Kidney (tissue), 14 donors: ENCODE measurements around the gene FARP1. TPM values are rescaled to one million over a fixed set of nuclear protein-coding genes. Genes with fewer than 3 reads are reported as not detected.

ENCODE experiments used
- DNase-seq, 5 donors: peaks; one replicate each; pipeline ENCODE4 v3.0.0-alpha.2; 2013 to 2020
- FAIRE-seq: peaks from 2 replicates; lab custom pipeline; 2012; peaks lifted over from hg19 to GRCh38; lab: Jason Lieb, UNC
- H3K27ac ChIP-seq, 2 donors: one replicate each; pipeline ENCODE4 v1.7.0; 2013; ENCODE audit warnings: low read depth in 2 of 2, low read length in 2 of 2, inconsistent platforms in 1 of 2
- H3K27me3 ChIP-seq: one replicate; pipeline ENCODE4 v1.7.1; 2013; ENCODE audit warnings: low read length, inconsistent platforms; ENCODE audit not compliant: control insufficient read depth, insufficient read depth
- H3K36me3 ChIP-seq, 3 donors: one replicate each; pipeline versions ENCODE4 v1.7.0 to v1.7.1; 2013; ENCODE audit warnings: low read length in 3 of 3, control low read depth in 1 of 3, inconsistent platforms in 1 of 3; ENCODE audit not compliant: insufficient read depth in 3 of 3, control insufficient read depth in 2 of 3
- H3K4me1 ChIP-seq, 3 donors: one replicate each; pipeline versions ENCODE4 v1.7.0 to v1.7.1; 2013; ENCODE audit warnings: low read length in 3 of 3, inconsistent platforms in 1 of 3, low read depth in 1 of 3; ENCODE audit not compliant: control insufficient read depth in 2 of 3, insufficient read depth in 2 of 3
- H3K4me3 ChIP-seq, 3 donors: one replicate each; pipeline versions ENCODE4 v1.7.0 to v1.8.1; 2013; ENCODE audit warnings: low read length in 3 of 3, control low read depth in 1 of 3, inconsistent platforms in 1 of 3
- H3K9ac ChIP-seq, 3 donors: one replicate each; pipeline versions ENCODE4 v1.7.0 to v1.7.1; 2013; ENCODE audit warnings: low read length in 3 of 3, control low read depth in 1 of 3, inconsistent platforms in 1 of 3
- H3K9me3 ChIP-seq, 3 donors: one replicate each; pipeline versions ENCODE4 v1.7.0 to v1.7.1; 2013; ENCODE audit warnings: low read length in 3 of 3, control low read depth in 1 of 3, inconsistent platforms in 1 of 3; ENCODE audit not compliant: control insufficient read depth in 2 of 3, insufficient read depth in 1 of 3
- CTCF ChIP-seq: IDR thresholded peaks from 3 replicates; pipeline ENCODE4 v1.5.1; 2012; ENCODE audit warnings: mild to moderate bottlenecking, moderate library complexity, borderline replicate concordance; ENCODE audit not compliant: insufficient read depth; ENCODE audit errors: extremely low read depth
- intact Hi-C: fragments of 100-400 bp; cut with DNase I; formaldehyde crosslinking; loops from one replicate; pipeline ENCODE4 v1.11.1; 2022
- polyA plus RNA-seq: library from polyadenylated mRNA; stranded (reverse); fragments of 350-450 nt; fragmentation: Illumina TruSeq; extraction: RNeasy Lipid Tissue Mini Kit (QIAGEN cat#74804); gene quantifications from one replicate; pipeline ENCODE4 v1.2.3, GENCODE V29; 2014; ENCODE audit warnings: low read depth, low replicate concordance; ENCODE audit not compliant: insufficient read depth
- total RNA-seq: library from RNA; stranded (reverse); fragmentation: NEBNext Ultra II Directional; extraction: Animal tissue kit (Norgen Biotek cat#: 25700); gene quantifications from one replicate; pipeline ENCODE4 v1.2.1, GENCODE V29; 2021
- donor health status: control.
- donor health status: control.
- donor health status: control.
- donor health status: control.
- donor health status: control.
- donor health status: DM: yes; HTN: yes; CAD: no.
- donor health status: Normal renal cell carcinoma (clear cell type).

Gene FARP1
- total and polyA plus RNA-seq, 2 donors from 2014 or later: 123 to 229 TPM

GRCh38 chr13:98307463-98308085, 164.7 kb downstream of the FARP1 start:
- H3K27me3 ChIP-seq: no peaks in the 10 kb centered on the region
- H3K36me3 ChIP-seq: no peaks in the 10 kb centered on the region
- H3K27ac ChIP-seq: peak overlapping the region; percentile 85 to 88
- H3K4me3 ChIP-seq: peak overlapping the region in 1 of 3 donors; percentile 36
- peak overlapping the region in 1 of 3 donors; percentile 54 for H3K9ac ChIP-seq
- H3K9me3 ChIP-seq: no peaks in the 10 kb centered on the region
- DNase-seq: peak in 4 of 5 donors; percentile 51 to 89 (median 74)
- no peak for TF ChIP-seq CTCF
- peaks cover 10 to 37% (median 23%) of the 10 kb centered on the region in 3 donors for H3K4me1 ChIP-seq
- FAIRE-seq: no peak
- intact Hi-C loops: no loop called here

GRCh38 chr13:98308086-98308911, 165.4 kb downstream of the FARP1 start:
- peaks cover 10 to 37% (median 21%) of the 10 kb centered on the region in 3 donors for H3K4me1 ChIP-seq
- peak overlapping the region; percentile 85 to 88 for H3K27ac ChIP-seq
- no peak for DNase-seq
- intact Hi-C loops: no loop called here
- H3K36me3 ChIP-seq: no peaks in the 10 kb centered on the region
- peak overlapping the region in 1 of 3 donors; percentile 14 for H3K4me3 ChIP-seq
- H3K9ac ChIP-seq: peak overlapping the region in 2 of 3 donors; percentile 2
- FAIRE-seq: no peak
- H3K9me3 ChIP-seq: no peaks in the 10 kb centered on the region
- H3K27me3 ChIP-seq: no peaks in the 10 kb centered on the region
- no peak for TF ChIP-seq CTCF

- Histone ChIP-seq H3K27ac (peak overlapping the region; percentile 85 to 89), H3K9me3 (no peaks in the 10 kb centered on the region), H3K9ac (peak overlapping the region in 1 of 3 donors; percentile 24), H3K36me3 (no peaks in the 10 kb centered on the region), H3K27me3 (no peaks in the 10 kb centered on the region), H3K4me1 (peaks cover 10 to 45% (median 21%) of the 10 kb centered on the region in 3 donors), H3K4me3 (no peak overlapping the region)
- no peak for DNase-seq
- intact Hi-C loops: no loop called here
- no peak for TF ChIP-seq CTCF
- FAIRE-seq: no peak
Observed at GRCh38 chr13:98309569-98310335, 166.9 kb downstream of the FARP1 start.
